AG08396 (cell line): Measurements from ENCODE around the gene RAB3GAP2.
A peak's percentile ranks its signal among the peaks of the same experiment; 100 is the strongest.
"Not testable (repeated sequence)": the region's sequence is repeated elsewhere in the genome, so short reads cannot be mapped to it uniquely, and the experiment has no call there.

Experiments used
- DNase-seq: peaks from one replicate; pipeline ENCODE4 v3.0.0; 2012; ENCODE audit warnings: low spot score, mixed read lengths

The RAB3GAP2 gene, protein sequence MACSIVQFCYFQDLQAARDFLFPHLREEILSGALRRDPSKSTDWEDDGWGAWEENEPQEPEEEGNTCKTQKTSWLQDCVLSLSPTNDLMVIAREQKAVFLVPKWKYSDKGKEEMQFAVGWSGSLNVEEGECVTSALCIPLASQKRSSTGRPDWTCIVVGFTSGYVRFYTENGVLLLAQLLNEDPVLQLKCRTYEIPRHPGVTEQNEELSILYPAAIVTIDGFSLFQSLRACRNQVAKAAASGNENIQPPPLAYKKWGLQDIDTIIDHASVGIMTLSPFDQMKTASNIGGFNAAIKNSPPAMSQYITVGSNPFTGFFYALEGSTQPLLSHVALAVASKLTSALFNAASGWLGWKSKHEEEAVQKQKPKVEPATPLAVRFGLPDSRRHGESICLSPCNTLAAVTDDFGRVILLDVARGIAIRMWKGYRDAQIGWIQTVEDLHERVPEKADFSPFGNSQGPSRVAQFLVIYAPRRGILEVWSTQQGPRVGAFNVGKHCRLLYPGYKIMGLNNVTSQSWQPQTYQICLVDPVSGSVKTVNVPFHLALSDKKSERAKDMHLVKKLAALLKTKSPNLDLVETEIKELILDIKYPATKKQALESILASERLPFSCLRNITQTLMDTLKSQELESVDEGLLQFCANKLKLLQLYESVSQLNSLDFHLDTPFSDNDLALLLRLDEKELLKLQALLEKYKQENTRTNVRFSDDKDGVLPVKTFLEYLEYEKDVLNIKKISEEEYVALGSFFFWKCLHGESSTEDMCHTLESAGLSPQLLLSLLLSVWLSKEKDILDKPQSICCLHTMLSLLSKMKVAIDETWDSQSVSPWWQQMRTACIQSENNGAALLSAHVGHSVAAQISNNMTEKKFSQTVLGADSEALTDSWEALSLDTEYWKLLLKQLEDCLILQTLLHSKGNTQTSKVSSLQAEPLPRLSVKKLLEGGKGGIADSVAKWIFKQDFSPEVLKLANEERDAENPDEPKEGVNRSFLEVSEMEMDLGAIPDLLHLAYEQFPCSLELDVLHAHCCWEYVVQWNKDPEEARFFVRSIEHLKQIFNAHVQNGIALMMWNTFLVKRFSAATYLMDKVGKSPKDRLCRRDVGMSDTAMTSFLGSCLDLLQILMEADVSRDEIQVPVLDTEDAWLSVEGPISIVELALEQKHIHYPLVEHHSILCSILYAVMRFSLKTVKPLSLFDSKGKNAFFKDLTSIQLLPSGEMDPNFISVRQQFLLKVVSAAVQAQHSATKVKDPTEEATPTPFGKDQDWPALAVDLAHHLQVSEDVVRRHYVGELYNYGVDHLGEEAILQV (N-terminal part only)

DNA sequence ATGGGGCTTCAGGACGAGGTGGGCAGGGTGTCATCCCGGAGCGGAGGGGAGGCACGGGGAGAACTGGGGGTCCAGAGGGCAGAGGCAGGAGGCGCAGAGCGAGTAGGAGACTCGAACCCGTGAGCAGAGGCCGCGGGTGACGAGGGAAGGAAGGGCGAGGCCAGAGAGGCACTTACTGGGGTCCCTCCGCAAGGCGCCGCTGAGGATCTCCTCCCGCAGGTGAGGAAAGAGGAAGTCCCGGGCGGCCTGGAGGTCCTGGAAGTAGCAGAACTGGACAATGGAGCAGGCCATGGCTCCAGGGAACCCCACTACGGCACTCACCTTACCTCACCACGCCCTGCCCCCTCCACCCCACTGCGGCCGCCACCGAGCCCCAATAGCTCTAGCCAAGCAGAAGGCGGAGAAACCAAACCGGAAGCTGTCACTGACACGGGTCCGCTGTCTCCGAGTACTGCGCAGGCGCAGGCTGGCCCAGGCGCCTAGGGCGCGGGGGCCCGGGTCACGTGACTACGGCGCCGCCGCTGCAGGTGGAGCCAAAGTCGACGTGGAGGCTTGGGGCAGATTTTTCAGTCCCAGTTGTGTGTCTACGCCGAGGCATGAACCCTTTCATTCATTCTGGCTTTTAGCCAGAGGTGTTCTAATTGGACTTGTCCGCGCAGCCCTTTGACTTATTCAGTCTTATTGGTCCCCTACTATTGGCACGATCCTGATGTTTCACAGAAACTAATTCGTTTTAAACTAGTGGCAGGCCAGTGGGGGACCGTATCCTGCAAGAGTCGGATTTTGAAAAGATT is at the start of gene RAB3GAP2:
TSS of gene RAB3GAP2 (minus strand) at position 407 of the 794 bp plus-strand sequence. CDS start at position 291, 116 bp downstream.
- peak; percentile 99 for DNase-seq

DNA sequence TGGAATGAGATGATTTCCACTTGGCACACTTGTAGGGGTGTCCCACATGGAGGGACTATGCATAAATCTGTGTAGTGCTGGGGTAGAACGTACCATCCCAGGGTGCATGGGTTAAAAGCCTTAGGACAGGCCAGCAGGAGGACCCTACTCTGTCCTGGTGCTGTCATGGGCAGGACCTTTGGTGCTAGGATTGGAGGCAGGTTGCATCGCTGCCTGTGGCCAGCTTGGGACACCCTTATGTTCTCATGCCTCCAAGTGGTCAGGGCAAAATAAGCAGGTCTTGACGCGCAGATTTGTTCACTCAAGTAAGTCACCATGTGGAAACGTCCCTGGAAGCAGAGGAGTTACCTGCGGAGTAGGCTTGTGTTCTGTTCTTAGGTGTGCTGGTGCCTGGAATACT is 49.5 kb upstream of the RAB3GAP2 start:
- no peak for DNase-seq

- no peak for DNase-seq
Observed at GRCh38 chr1:220320709-220321108, 48.5 kb upstream of the RAB3GAP2 start.

DNA sequence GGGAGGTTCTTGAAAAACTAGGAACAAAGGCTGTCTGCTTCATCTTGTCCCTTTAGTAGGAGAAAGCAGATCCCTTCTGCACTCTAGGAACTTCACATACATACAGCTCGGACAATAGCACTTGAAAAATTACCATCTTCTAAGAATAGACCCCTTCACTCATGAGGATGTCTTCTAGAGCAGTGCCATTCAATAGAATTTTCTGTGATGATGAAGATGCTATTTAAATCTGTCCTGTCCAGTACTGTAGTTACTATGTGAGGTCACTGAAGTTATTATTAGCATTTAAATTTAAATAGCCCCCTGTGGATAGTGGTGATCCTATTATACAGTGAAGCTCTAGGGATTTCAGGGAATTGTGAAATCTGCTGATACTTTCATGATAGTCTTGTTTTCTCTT is 46.4 kb upstream of the RAB3GAP2 start:
- DNase-seq, result no peak

- no peak for DNase-seq
Observed at GRCh38 chr1:220317161-220317560, 44.9 kb upstream of the RAB3GAP2 start.

GRCh38 chr1:220316305-220316704 is 44.1 kb upstream of the RAB3GAP2 start:
- no peak for DNase-seq

- no peak for DNase-seq
Observed at GRCh38 chr1:220315070-220315839, 43.0 kb upstream of the RAB3GAP2 start.

DNA sequence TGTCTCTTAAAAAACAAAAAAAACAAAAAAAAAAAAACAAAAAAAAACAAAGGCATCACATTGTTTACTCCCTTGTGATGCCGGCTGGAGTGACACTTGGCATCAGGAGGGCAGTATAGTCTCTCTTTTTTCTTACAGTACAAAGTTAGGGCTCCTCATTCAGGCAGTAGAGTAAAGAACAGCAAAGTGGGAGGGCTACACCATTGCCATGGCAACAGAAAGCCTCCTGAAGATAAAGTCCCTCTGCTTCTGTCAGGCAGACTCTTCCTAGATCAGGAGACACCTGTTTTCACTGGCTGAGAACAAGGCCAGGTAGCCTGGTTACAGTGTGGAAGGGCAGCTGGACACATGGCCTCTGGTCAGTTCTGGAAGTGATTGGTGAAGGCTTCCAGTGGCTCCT is 41.3 kb upstream of the RAB3GAP2 start:
- DNase-seq, result no peak

- DNase-seq, result not testable (repeated sequence)
Observed at GRCh38 chr1:220310147-220310546, 37.9 kb upstream of the RAB3GAP2 start.

GRCh38 chr1:220307607-220308006 is 35.4 kb upstream of the RAB3GAP2 start:
- no peak for DNase-seq

- no peak for DNase-seq
Observed at GRCh38 chr1:220306339-220306738, 34.1 kb upstream of the RAB3GAP2 start.

DNA sequence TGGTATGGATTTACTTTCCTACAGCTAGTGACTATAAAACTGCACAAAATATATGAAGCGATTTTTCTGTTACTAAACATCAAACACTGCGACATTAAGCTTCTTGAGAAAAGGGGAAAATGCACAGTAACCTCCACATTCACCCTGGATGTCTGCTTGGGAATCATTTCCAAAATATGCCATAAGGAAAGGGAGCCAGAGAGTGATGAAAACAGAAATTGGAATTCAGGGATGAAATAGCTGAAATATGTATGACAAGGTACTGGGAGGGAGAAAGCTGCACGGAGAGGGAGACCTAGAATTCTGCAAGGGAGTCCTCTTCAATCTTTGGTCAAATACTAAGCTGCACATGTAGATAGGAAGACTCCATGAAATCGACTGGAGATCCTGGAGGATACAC is 31.6 kb upstream of the RAB3GAP2 start:
- no peak for DNase-seq

- DNase-seq, result no peak
Observed at GRCh38 chr1:220301630-220302029, 29.4 kb upstream of the RAB3GAP2 start.

- peak; percentile 80 for DNase-seq
Observed at GRCh38 chr1:220300442-220301121, 28.3 kb upstream of the RAB3GAP2 start.

DNA sequence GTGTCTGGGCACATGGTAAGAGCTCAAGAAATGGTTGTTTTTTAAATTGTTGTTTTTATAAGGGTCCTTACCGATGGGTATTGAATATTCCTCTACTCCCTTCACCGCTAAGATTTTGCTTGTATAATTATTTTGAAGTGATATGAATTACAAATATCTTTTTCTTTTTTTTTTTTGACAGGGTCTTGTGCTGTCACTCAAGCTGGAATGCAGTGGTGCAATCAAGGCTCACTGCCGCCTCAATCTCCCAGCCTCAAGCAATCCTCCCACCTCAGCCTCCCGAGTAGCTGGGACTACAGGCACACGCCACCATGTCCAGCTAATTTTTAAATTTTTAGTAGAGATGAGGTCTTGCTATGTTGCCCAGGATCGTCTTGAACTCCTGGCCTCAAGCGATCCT is 27.1 kb upstream of the RAB3GAP2 start:
- DNase-seq, result no peak

GRCh38 chr1:220298470-220299205 is 26.4 kb upstream of the RAB3GAP2 start:
- no peak for DNase-seq

DNA sequence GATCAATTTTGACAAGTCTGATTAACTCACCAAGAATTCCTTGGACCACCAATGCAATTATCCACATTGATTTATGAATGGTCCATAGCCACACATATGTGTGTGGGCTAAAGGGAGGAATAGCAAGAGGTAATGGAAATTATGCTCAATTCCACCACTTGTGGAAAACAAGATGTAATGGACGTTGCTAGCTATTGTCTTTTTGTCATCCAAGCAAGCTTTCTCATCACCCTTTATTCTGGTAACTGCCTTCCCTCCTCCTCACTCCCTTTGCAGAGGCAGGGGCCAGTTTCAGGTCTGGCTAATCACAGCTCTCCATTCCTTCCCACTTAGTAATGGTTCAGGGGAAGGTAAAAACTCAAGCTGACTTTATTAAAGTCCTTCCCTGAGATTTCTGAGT is 24.7 kb upstream of the RAB3GAP2 start:
- DNase-seq, result no peak

GRCh38 chr1:220294846-220295301 is 22.6 kb upstream of the RAB3GAP2 start:
- DNase-seq, result no peak

- no peak for DNase-seq
Observed at GRCh38 chr1:220291580-220291979, 19.3 kb upstream of the RAB3GAP2 start.
